ENCODE results near the gene STAB2. TPM values are rescaled to one million over a fixed set of nuclear protein-coding genes. Genes with fewer than 3 reads are reported as not detected.

The STAB2 gene
- total RNA-seq: under 1 TPM in 2 of 4 donors, not detected in 2; 0.27 to 0.81 TPM

- Histone ChIP-seq H3K36me3 (no peaks in the 10 kb centered on the region), H3K4me3 (no peak within 1 kb of the TSS), H3K27me3 (no peaks in the 10 kb centered on the region), H3K27ac (no peak within 1 kb of the TSS), H3K4me1 (no peaks in the 10 kb centered on the region), H3K9me3 (no peaks in the 10 kb centered on the region)
- ATAC-seq: no peak
- WGBS, 2 donors (ENCODE audit: low coverage in 1 of 2): 67% methylated on average over 1 of the region's 9 CpGs; no CpG with 5 or more reads in 1 of the 2 donors
- no peak for TF ChIP-seq EP300 (IDR thresholded peaks at IDR 0.05)
- TF ChIP-seq POLR2AphosphoS5 (IDR thresholded peaks at IDR 0.05): no peak
- no peak for TF ChIP-seq POLR2A (IDR thresholded peaks at IDR 0.05)
- no peak for TF ChIP-seq CTCF (IDR thresholded peaks at IDR 0.05)
Observed at GRCh38 chr12:103586791-103587370, at the start of gene STAB2. Gene STAB2, plus strand, starts transcription at chr12:103587273. Its CDS starts 204 bp downstream, at chr12:103587477.

GRCh38 chr12:103538397-103538796 lies 48.7 kb upstream of the STAB2 start:
- no peak for TF ChIP-seq CTCF (IDR thresholded peaks at IDR 0.05)
- TF ChIP-seq POLR2AphosphoS5 (IDR thresholded peaks at IDR 0.05): no peak
- TF ChIP-seq EP300 (IDR thresholded peaks at IDR 0.05): no peak
- H3K36me3 ChIP-seq: no peaks in the 10 kb centered on the region
- no peaks in the 10 kb centered on the region for H3K9me3 ChIP-seq
- H3K27me3 ChIP-seq: peaks cover 6% of the 10 kb centered on the region
- H3K4me1 ChIP-seq: no peaks in the 10 kb centered on the region
- no peak overlapping the region for H3K27ac ChIP-seq
- 42% methylated on average over 1 of the region's 1 CpG; no CpG with 5 or more reads in 1 of the 2 donors for WGBS, 2 donors (ENCODE audit: low coverage in 1 of 2)
- ATAC-seq: no peak
- H3K4me3 ChIP-seq: no peak overlapping the region

GRCh38 chr12:103540319-103540718 lies 46.8 kb upstream of the STAB2 start:
- H3K27ac ChIP-seq: no peak overlapping the region
- no peak overlapping the region for H3K4me3 ChIP-seq
- ATAC-seq: no peak
- no peak for TF ChIP-seq EP300 (IDR thresholded peaks at IDR 0.05)
- no peak for TF ChIP-seq POLR2A (IDR thresholded peaks at IDR 0.05)
- TF ChIP-seq CTCF (IDR thresholded peaks at IDR 0.05): no peak
- TF ChIP-seq POLR2AphosphoS5 (IDR thresholded peaks at IDR 0.05): no peak
- peaks cover 3% of the 10 kb centered on the region for H3K27me3 ChIP-seq
- H3K9me3 ChIP-seq: no peaks in the 10 kb centered on the region
- 41 to 59% methylated on average over 3 of the region's 3 CpGs for WGBS, 2 donors (ENCODE audit: low coverage in 1 of 2)
- H3K36me3 ChIP-seq: no peaks in the 10 kb centered on the region
- H3K4me1 ChIP-seq: no peaks in the 10 kb centered on the region

GRCh38 chr12:103542078-103542477 lies 45.0 kb upstream of the STAB2 start:
- Histone ChIP-seq H3K9me3 (no peaks in the 10 kb centered on the region), H3K4me1 (no peaks in the 10 kb centered on the region), H3K27ac (no peak overlapping the region), H3K27me3 (peaks cover 5% of the 10 kb centered on the region), H3K36me3 (no peaks in the 10 kb centered on the region), H3K4me3 (no peak overlapping the region)
- no peak for ATAC-seq
- 50 to 86% methylated on average over 1 to 2 of the region's 3 CpGs for WGBS, 2 donors (ENCODE audit: low coverage in 1 of 2)
- TF ChIP-seq POLR2AphosphoS5 (IDR thresholded peaks at IDR 0.05) (no peak), POLR2A (IDR thresholded peaks at IDR 0.05) (no peak), EP300 (IDR thresholded peaks at IDR 0.05) (no peak), CTCF (IDR thresholded peaks at IDR 0.05) (no peak)

- TF ChIP-seq POLR2A (IDR thresholded peaks at IDR 0.05) (no peak), CTCF (IDR thresholded peaks at IDR 0.05) (no peak), EP300 (IDR thresholded peaks at IDR 0.05) (no peak), POLR2AphosphoS5 (IDR thresholded peaks at IDR 0.05) (no peak)
- Histone ChIP-seq H3K4me1 (no peaks in the 10 kb centered on the region), H3K4me3 (no peak overlapping the region), H3K27ac (no peak overlapping the region), H3K27me3 (peaks cover 24% of the 10 kb centered on the region), H3K9me3 (no peaks in the 10 kb centered on the region), H3K36me3 (no peaks in the 10 kb centered on the region)
- 70 to 71% methylated on average over 2 of the region's 2 CpGs for WGBS, 2 donors (ENCODE audit: low coverage in 1 of 2)
- no peak for ATAC-seq
Observed at GRCh38 chr12:103546959-103547358, 40.1 kb upstream of the STAB2 start.

Data from gastroesophageal sphincter (tissue), 4 donors.